ENCODE measurements around the gene UBE2L5. TPM values are rescaled to one million over a fixed set of nuclear protein-coding genes. Genes with fewer than 3 reads are reported as not detected.
A peak's percentile ranks its signal among the peaks of the same experiment; 100 is the strongest.
"Not testable (repeated sequence)": the region's sequence is repeated elsewhere in the genome, so short reads cannot be mapped to it uniquely, and the experiment has no call there.

The UBE2L5 gene
- total RNA-seq, 2 donors from 2014 or later, result 1.1 TPM; not detected in 1

GRCh38 chr13:30446126-30446500 is 23.8 kb downstream of the UBE2L5 start:
- TF ChIP-seq CTCF (IDR thresholded peaks at IDR 0.05), result no peak
- Histone ChIP-seq H3K4me3 (peak overlapping the region; percentile 23 to 45), H3K36me3 (no peaks in the 10 kb centered on the region), H3K27ac (peak overlapping the region; percentile 70 to 76), H3K9me3 (no peaks in the 10 kb centered on the region), H3K4me1 (peaks cover 0 to 16% of the 10 kb centered on the region in 2 donors), H3K27me3 (no peaks in the 10 kb centered on the region)
- no peak for DNase-seq (ENCODE audit: low spot score)

DNA sequence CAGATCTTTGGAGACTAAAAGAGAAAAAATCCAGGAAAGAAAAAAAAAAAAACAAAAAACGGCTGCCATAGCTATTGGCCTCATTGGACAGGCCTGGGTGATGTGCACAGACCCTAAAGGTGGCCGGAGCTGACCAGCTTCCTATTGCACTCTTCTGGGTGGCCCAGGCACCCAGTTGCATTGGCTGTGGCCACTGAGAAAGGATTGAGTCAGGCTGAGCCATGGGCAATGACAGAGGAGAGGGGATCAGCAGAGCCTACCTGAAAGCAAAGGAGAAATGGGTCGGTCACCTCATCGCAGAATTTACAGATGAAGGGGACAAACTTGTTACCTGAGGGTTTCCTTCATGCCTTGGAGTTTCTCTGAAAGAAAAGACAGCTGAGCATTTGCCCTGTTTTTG is 26.1 kb downstream of the UBE2L5 start:
- no peaks in the 10 kb centered on the region for H3K27me3 ChIP-seq
- no peaks in the 10 kb centered on the region for H3K36me3 ChIP-seq
- no peak for DNase-seq (ENCODE audit: low spot score)
- H3K9me3 ChIP-seq, result no peaks in the 10 kb centered on the region
- H3K27ac ChIP-seq, result no peak overlapping the region
- no peak overlapping the region for H3K4me3 ChIP-seq
- TF ChIP-seq CTCF (IDR thresholded peaks at IDR 0.05), result no peak
- H3K4me1 ChIP-seq, result peaks cover 0 to 16% of the 10 kb centered on the region in 2 donors

DNA sequence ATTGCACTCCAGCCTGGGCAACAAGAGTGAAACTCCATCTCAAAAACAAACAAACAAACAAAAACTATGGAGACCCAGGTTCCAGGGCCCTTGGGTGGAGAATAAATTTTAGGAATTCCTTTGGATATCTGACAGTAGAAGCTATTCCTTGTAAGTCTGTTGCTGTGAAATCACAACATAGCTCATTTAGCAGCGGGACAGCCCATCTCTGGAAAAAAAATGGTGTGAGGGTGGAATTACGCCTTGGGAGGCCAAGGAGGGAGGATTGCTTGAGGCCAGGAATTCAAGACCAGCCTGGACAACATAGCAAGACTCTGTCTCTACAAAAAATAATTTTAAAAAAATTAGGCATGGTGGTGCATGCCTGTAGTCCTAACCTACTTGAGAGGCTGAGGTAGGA is 27.8 kb downstream of the UBE2L5 start:
- Histone ChIP-seq H3K27me3 (no peaks in the 10 kb centered on the region), H3K36me3 (no peaks in the 10 kb centered on the region), H3K27ac (no peak overlapping the region), H3K9me3 (no peaks in the 10 kb centered on the region), H3K4me3 (no peak overlapping the region), H3K4me1 (peaks cover 0 to 14% of the 10 kb centered on the region in 2 donors)
- no peak for DNase-seq (ENCODE audit: low spot score)
- TF ChIP-seq CTCF (IDR thresholded peaks at IDR 0.05), result no peak

- H3K36me3 ChIP-seq; H3K27ac ChIP-seq; DNase-seq (ENCODE audit: low spot score); H3K4me1 ChIP-seq; H3K4me3 ChIP-seq; H3K9me3 ChIP-seq; H3K27me3 ChIP-seq: not testable (repeated sequence)
These were observed 29.2 kb downstream of the UBE2L5 start for GRCh38 chr13:30451476-30451875.

DNA sequence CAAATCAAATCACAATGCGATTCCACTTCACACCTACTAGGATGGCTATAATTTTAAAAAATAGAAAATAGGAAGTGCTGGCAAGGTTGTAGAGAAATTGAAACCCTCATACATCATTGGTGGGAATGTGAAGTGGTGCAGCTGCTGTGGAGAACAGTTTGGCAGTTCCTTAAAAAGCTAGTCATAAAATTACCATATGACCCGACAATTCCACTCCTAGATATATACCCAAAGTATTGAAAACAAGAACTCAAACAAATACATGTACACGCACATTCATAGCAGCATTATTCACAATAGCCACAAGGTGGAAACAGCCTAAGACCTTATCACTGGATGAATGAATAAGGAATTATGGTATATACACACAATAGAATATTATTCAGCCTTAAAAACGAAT is 31.4 kb downstream of the UBE2L5 start:
- Histone ChIP-seq H3K36me3 (no peaks in the 10 kb centered on the region), H3K9me3 (no peaks in the 10 kb centered on the region), H3K4me3 (no peak overlapping the region), H3K27ac (no peak overlapping the region), H3K27me3 (no peaks in the 10 kb centered on the region), H3K4me1 (no peaks in the 10 kb centered on the region)
- DNase-seq (ENCODE audit: low spot score), result no peak
- TF ChIP-seq CTCF (IDR thresholded peaks at IDR 0.05), result no peak

- Histone ChIP-seq H3K4me1 (no peaks in the 10 kb centered on the region), H3K4me3 (no peak overlapping the region), H3K27ac (no peak overlapping the region), H3K27me3 (no peaks in the 10 kb centered on the region), H3K36me3 (no peaks in the 10 kb centered on the region), H3K9me3 (no peaks in the 10 kb centered on the region)
- TF ChIP-seq CTCF (IDR thresholded peaks at IDR 0.05), result no peak
- DNase-seq (ENCODE audit: low spot score), result no peak
These were observed 32.7 kb downstream of the UBE2L5 start for GRCh38 chr13:30454991-30455390.

Measured in right atrium auricular region (tissue), 2 donors.